SK-N-SH treated with all-trans-retinoic acid at 6 μM for 48 hours (cell line): ENCODE results near the gene CPA3.

ENCODE experiments used
- TCF4 ChIP-seq: fragments of 250-450 bp; sonication (Bioruptor Pico); IDR thresholded peaks from 2 replicates; pipeline ENCODE4 v1.8.0; 2021; ENCODE audit warnings: mild to moderate bottlenecking, moderate library complexity, borderline replicate concordance
- ZFP3 ChIP-seq: fragments of 250-450 bp; sonication (Bioruptor Pico); IDR thresholded peaks from 2 replicates; pipeline ENCODE4 v1.5.0; 2020; ENCODE audit warnings: mild to moderate bottlenecking, moderate library complexity
- ZFP30 ChIP-seq: fragments of 450-650 bp; formaldehyde crosslinking; IDR thresholded peaks from 2 replicates; pipeline ENCODE4 v1.5.0; 2022; ENCODE audit warnings: mild to moderate bottlenecking, moderate library complexity
- TF ChIP-seq, protein P1 (sequence below): fragments of 250-450 bp; sonication (Bioruptor Pico); IDR thresholded peaks from 2 replicates; pipeline ENCODE4 v1.8.0; 2020; ENCODE audit warnings: mild to moderate bottlenecking, moderate library complexity, borderline replicate concordance
- TF ChIP-seq, protein P2 (sequence below): fragments of 250-450 bp; sonication (Bioruptor Pico); IDR thresholded peaks from 2 replicates; pipeline ENCODE4 v1.5.0; 2020; ENCODE audit warnings: mild to moderate bottlenecking, moderate library complexity

DNA sequence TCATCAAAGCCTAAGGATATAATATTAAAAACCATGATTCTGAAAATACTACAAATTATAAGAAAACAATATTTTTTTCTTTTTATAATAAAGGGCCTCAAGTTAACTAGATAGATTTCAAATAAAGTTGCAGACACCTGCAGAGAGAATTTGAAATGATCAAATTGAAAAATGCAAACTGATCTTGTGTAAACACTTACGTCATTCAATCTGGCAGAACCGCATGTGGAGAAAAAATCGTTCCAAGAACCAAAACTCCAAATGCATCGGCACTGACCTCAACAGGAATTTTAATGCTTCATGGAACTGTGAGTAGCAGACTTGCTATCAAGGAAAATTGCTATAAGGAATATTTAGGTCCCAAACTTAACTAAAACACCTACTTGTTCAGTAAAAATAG, 17.2 kb downstream of the CPA3 start:
- TF ChIP-seq, protein P1, sequence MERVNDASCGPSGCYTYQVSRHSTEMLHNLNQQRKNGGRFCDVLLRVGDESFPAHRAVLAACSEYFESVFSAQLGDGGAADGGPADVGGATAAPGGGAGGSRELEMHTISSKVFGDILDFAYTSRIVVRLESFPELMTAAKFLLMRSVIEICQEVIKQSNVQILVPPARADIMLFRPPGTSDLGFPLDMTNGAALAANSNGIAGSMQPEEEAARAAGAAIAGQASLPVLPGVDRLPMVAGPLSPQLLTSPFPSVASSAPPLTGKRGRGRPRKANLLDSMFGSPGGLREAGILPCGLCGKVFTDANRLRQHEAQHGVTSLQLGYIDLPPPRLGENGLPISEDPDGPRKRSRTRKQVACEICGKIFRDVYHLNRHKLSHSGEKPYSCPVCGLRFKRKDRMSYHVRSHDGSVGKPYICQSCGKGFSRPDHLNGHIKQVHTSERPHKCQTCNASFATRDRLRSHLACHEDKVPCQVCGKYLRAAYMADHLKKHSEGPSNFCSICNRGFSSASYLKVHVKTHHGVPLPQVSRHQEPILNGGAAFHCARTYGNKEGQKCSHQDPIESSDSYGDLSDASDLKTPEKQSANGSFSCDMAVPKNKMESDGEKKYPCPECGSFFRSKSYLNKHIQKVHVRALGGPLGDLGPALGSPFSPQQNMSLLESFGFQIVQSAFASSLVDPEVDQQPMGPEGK (CRISPR knock-in tag) = no peak
- TF ChIP-seq TCF4 (CRISPR knock-in tag) = no peak
- TF ChIP-seq ZFP3 (CRISPR knock-in tag) = no peak
- TF ChIP-seq, protein P2, sequence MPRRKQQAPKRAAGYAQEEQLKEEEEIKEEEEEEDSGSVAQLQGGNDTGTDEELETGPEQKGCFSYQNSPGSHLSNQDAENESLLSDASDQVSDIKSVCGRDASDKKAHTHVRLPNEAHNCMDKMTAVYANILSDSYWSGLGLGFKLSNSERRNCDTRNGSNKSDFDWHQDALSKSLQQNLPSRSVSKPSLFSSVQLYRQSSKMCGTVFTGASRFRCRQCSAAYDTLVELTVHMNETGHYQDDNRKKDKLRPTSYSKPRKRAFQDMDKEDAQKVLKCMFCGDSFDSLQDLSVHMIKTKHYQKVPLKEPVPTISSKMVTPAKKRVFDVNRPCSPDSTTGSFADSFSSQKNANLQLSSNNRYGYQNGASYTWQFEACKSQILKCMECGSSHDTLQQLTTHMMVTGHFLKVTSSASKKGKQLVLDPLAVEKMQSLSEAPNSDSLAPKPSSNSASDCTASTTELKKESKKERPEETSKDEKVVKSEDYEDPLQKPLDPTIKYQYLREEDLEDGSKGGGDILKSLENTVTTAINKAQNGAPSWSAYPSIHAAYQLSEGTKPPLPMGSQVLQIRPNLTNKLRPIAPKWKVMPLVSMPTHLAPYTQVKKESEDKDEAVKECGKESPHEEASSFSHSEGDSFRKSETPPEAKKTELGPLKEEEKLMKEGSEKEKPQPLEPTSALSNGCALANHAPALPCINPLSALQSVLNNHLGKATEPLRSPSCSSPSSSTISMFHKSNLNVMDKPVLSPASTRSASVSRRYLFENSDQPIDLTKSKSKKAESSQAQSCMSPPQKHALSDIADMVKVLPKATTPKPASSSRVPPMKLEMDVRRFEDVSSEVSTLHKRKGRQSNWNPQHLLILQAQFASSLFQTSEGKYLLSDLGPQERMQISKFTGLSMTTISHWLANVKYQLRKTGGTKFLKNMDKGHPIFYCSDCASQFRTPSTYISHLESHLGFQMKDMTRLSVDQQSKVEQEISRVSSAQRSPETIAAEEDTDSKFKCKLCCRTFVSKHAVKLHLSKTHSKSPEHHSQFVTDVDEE (CRISPR knock-in tag) = no peak
- TF ChIP-seq ZFP30 (CRISPR knock-in tag) = no peak
